ENCODE measurements around the gene MCF2L2.

The MCF2L2 gene

DNA sequence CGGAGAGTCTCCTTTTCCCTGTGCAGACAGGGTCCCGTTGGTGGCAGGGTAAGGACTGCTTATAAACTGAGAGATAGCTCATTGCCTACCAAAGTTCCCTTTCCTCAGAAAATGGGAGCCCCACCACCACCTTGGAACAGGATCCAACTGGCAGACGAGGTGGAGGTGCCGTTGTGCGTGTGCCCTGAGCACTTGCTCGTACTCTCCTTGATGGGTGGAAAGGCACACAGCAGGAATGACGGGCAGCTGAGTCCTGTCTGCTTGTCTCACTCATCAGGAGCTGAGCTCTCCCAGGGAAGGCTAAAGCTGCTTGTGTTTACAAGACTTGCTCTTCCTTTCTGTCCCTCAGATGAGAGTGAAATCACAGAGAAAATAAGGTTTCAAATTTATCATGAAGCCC, 114.7 kb downstream of the MCF2L2 start:
- H3K36me3 ChIP-seq (ENCODE audit: insufficient read depth): no peaks in the 10 kb centered on the region
- no peak for TF ChIP-seq CTCF (conservative IDR thresholded peaks at IDR 0.05; ENCODE audit: low read depth, low read length)
- H3K9ac ChIP-seq: no peak overlapping the region
- H2AFZ ChIP-seq (ENCODE audit: low read depth): no peak overlapping the region
- H3K4me1 ChIP-seq (ENCODE audit: low read depth, poor library complexity, severe bottlenecking): peaks cover 15% of the 10 kb centered on the region
- H3K79me2 ChIP-seq (ENCODE audit: insufficient read depth, low read depth): no peaks in the 10 kb centered on the region
- no peaks in the 10 kb centered on the region for H4K20me1 ChIP-seq (ENCODE audit: insufficient read depth)
- no peak overlapping the region for H3K4me2 ChIP-seq
- no peaks in the 10 kb centered on the region for H3K27me3 ChIP-seq (ENCODE audit: insufficient read depth, low read depth)
- no peak overlapping the region for H3K27ac ChIP-seq
- no peak overlapping the region for H3K4me3 ChIP-seq (IDR thresholded peaks at IDR 0.05; ENCODE audit: insufficient read depth, low read depth, low read length)

DNA sequence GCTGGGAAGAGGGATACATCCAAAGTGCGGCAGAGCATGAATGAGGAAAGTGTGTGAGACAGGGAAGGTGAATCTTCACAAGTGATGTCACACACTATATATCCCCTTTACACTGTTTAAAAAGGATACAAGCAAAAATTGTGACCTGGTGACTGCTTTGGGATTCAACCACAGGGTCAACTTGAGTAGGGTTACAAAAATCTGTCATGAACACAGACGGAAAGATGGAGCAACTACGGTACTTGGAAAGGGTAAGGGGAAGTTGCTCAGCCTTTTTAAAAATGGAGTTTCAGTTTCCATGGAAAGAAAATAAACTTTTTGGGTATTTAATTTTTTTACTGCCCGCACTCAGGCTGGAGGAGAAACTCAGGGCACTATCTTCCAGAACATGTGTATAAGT, 115.1 kb downstream of the MCF2L2 start:
- no peak for TF ChIP-seq CTCF (conservative IDR thresholded peaks at IDR 0.05; ENCODE audit: low read depth, low read length)
- Histone ChIP-seq H3K27ac (no peak overlapping the region), H3K4me1 (ENCODE audit: low read depth, poor library complexity, severe bottlenecking) (peaks cover 19% of the 10 kb centered on the region), H4K20me1 (ENCODE audit: insufficient read depth) (no peaks in the 10 kb centered on the region), H3K36me3 (ENCODE audit: insufficient read depth) (no peaks in the 10 kb centered on the region), H3K27me3 (ENCODE audit: insufficient read depth, low read depth) (no peaks in the 10 kb centered on the region), H3K4me2 (no peak overlapping the region), H3K9ac (no peak overlapping the region), H3K79me2 (ENCODE audit: insufficient read depth, low read depth) (no peaks in the 10 kb centered on the region), H3K4me3 (IDR thresholded peaks at IDR 0.05; ENCODE audit: insufficient read depth, low read depth, low read length) (no peak overlapping the region), H2AFZ (ENCODE audit: low read depth) (no peak overlapping the region)

DNA sequence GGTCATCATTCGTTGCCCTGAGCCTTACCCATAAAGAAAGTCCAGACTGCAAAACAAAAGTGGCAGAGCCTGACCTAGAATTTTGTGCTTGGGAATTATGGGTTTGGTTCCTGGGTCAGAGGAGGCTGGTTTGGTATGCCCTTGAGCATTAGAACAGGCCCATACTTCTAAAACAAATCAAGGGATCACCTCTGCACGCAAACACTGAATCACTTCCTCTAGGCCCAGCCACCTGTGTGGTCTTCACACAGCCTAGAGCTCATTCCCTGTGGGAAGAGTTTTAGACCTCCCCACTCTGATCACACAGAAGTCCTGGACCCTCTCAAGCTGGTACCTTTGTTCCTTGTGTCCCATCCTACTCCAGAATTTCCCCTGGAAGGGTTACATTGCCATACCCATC, 116.0 kb downstream of the MCF2L2 start:
- Histone ChIP-seq H3K79me2 (ENCODE audit: insufficient read depth, low read depth) (no peaks in the 10 kb centered on the region), H3K36me3 (ENCODE audit: insufficient read depth) (no peaks in the 10 kb centered on the region), H4K20me1 (ENCODE audit: insufficient read depth) (no peaks in the 10 kb centered on the region), H3K9ac (no peak overlapping the region), H3K4me1 (ENCODE audit: low read depth, poor library complexity, severe bottlenecking) (peaks cover 28% of the 10 kb centered on the region), H2AFZ (ENCODE audit: low read depth) (no peak overlapping the region), H3K4me3 (IDR thresholded peaks at IDR 0.05; ENCODE audit: insufficient read depth, low read depth, low read length) (no peak overlapping the region), H3K4me2 (no peak overlapping the region), H3K27ac (no peak overlapping the region), H3K27me3 (ENCODE audit: insufficient read depth, low read depth) (no peaks in the 10 kb centered on the region)
- no peak for TF ChIP-seq CTCF (conservative IDR thresholded peaks at IDR 0.05; ENCODE audit: low read depth, low read length)

DNA sequence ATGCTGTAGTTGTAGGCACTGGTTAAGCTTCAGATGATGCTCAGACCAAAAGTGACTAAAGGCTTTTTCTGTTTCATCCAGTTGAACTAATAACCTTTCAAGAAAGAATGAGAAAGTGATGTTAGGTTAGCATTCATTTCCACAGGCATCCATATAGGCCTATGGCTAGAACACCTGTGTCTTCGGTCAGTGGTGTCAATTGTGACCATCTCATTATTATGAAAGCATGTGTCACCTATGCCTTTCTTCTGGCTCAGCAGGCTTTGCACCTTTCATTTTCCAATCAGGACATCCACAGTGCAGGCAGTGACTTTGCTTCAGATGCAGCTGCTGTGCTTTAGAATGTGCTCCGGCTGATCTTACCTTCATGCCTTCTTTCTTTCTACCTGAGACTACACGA, 117.5 kb downstream of the MCF2L2 start:
- H3K27ac ChIP-seq: no peak overlapping the region
- H4K20me1 ChIP-seq (ENCODE audit: insufficient read depth): no peaks in the 10 kb centered on the region
- H3K4me3 ChIP-seq (IDR thresholded peaks at IDR 0.05; ENCODE audit: insufficient read depth, low read depth, low read length): no peak overlapping the region
- H3K27me3 ChIP-seq (ENCODE audit: insufficient read depth, low read depth): no peaks in the 10 kb centered on the region
- no peaks in the 10 kb centered on the region for H3K36me3 ChIP-seq (ENCODE audit: insufficient read depth)
- no peak overlapping the region for H3K9ac ChIP-seq
- no peaks in the 10 kb centered on the region for H3K79me2 ChIP-seq (ENCODE audit: insufficient read depth, low read depth)
- H2AFZ ChIP-seq (ENCODE audit: low read depth): no peak overlapping the region
- H3K4me1 ChIP-seq (ENCODE audit: low read depth, poor library complexity, severe bottlenecking): peaks cover 43% of the 10 kb centered on the region
- TF ChIP-seq CTCF (conservative IDR thresholded peaks at IDR 0.05; ENCODE audit: low read depth, low read length): no peak
- H3K4me2 ChIP-seq: no peak overlapping the region; the same call in 1 of the 2 replicates
